Keratinocyte (primary cell): ENCODE data around the gene CUEDC1.

Experiments used
- EZH2 ChIP-seq: IDR thresholded peaks from one replicate; pipeline ENCODE4 v1.6.1; 2012; ENCODE audit warnings: inconsistent platforms, mild to moderate bottlenecking, low read length, moderate library complexity
- TF ChIP-seq, protein P1 (sequence below), 3 experiments: IDR thresholded peaks in 1 of 3; conservative IDR thresholded peaks in 1 of 3; optimal IDR thresholded peaks in 1 of 3; 2 replicates in 2 of 3; 3 replicates in 1 of 3; pipeline versions ENCODE3 to v1.5.1; 2011; ENCODE audit warnings: low read length in 3 of 3, mild to moderate bottlenecking in 3 of 3, moderate library complexity in 2 of 3, control low read depth in 1 of 3, inconsistent platforms in 1 of 3; ENCODE audit not compliant: insufficient read depth in 2 of 3; ENCODE audit errors: extremely low read depth in 1 of 3

DNA sequence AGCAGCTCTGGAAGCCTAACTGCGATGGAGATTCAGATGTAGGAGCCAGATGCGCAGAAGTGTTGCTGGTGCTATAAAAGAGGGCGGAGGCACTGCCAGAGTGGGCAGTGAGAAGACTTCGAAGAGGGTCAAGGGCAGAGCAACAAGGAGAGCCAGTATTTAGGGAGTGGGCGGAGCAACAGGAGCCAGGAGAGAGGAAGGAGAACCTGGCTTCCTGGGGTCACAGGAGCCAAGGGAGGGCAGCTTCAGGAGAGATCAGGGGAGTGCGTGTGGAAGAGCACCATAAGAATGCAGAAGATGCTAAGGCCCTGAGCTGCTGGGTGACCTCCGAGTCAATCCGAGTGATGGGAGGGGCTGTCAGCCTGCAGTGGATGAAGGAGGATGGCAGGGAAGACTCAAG is 90.9 kb downstream of the CUEDC1 start:
- no peak for TF ChIP-seq EZH2
- TF ChIP-seq, protein P1, sequence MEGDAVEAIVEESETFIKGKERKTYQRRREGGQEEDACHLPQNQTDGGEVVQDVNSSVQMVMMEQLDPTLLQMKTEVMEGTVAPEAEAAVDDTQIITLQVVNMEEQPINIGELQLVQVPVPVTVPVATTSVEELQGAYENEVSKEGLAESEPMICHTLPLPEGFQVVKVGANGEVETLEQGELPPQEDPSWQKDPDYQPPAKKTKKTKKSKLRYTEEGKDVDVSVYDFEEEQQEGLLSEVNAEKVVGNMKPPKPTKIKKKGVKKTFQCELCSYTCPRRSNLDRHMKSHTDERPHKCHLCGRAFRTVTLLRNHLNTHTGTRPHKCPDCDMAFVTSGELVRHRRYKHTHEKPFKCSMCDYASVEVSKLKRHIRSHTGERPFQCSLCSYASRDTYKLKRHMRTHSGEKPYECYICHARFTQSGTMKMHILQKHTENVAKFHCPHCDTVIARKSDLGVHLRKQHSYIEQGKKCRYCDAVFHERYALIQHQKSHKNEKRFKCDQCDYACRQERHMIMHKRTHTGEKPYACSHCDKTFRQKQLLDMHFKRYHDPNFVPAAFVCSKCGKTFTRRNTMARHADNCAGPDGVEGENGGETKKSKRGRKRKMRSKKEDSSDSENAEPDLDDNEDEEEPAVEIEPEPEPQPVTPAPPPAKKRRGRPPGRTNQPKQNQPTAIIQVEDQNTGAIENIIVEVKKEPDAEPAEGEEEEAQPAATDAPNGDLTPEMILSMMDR (optimal IDR thresholded peaks at IDR 0.05 in 1 of 3, IDR thresholded peaks at IDR 0.05 in 1 of 3, conservative IDR thresholded peaks at IDR 0.05 in 1 of 3; ENCODE audit: extremely low read depth in 1 of 3, insufficient read depth in 2 of 3, low read length in 3 of 3): no peak
